Skeletal muscle tissue (tissue), 4 donors: ENCODE results near the gene TXNIP. TPM values are rescaled to one million over a fixed set of nuclear protein-coding genes. Genes with fewer than 3 reads are reported as not detected.

ENCODE experiments used
- H3K27ac ChIP-seq: one replicate; pipeline ENCODE4 v1.7.0; 2013; ENCODE audit warnings: mild to moderate bottlenecking, low read depth, low read length, inconsistent platforms
- H3K27me3 ChIP-seq, 3 donors: one replicate each; pipeline ENCODE4 v1.7.0; 2013; ENCODE audit warnings: low read length in 3 of 3; ENCODE audit not compliant: control insufficient read depth in 3 of 3, insufficient read depth in 3 of 3
- H3K36me3 ChIP-seq, 3 donors: one replicate each; pipeline ENCODE4 v1.7.0; 2013; ENCODE audit warnings: low read length in 3 of 3; ENCODE audit not compliant: control insufficient read depth in 3 of 3, insufficient read depth in 3 of 3
- H3K4me1 ChIP-seq, 3 donors: one replicate each; pipeline ENCODE4 v1.7.0; 2013; ENCODE audit warnings: low read length in 3 of 3, mild to moderate bottlenecking in 3 of 3; ENCODE audit not compliant: control insufficient read depth in 3 of 3, insufficient read depth in 3 of 3
- H3K4me3 ChIP-seq, 3 donors: one replicate each; pipeline ENCODE4 v1.7.0; 2013; ENCODE audit warnings: low read length in 3 of 3
- H3K9ac ChIP-seq, 3 donors: one replicate each; pipeline ENCODE4 v1.7.0; 2013; ENCODE audit warnings: low read length in 3 of 3, mild to moderate bottlenecking in 3 of 3, moderate library complexity in 2 of 3, low read depth in 1 of 3
- H3K9me3 ChIP-seq, 3 donors: one replicate each; pipeline ENCODE4 v1.7.0; 2013; ENCODE audit warnings: low read length in 3 of 3; ENCODE audit not compliant: control insufficient read depth in 3 of 3
- total RNA-seq: library from RNA; depleted of rRNA; stranded (reverse); fragments of >200 nt; gene quantifications from one replicate; pipeline ENCODE4 v1.2.3, GENCODE V29; 2014
- donor health status: Osteomylitis.

Gene TXNIP
- total RNA-seq, 1 donor from 2014 or later = 536 TPM

- Histone ChIP-seq H3K4me1 (peaks cover 39 to 43% (median 41%) of the 10 kb centered on the region in 3 donors), H3K9me3 (no peaks in the 10 kb centered on the region)
Observed at GRCh38 chr1:145987926-145988325, 8.5 kb downstream of the TXNIP start.

GRCh38 chr1:145986551-145986950 lies 9.8 kb downstream of the TXNIP start:
- no peaks in the 10 kb centered on the region for H3K27me3 ChIP-seq

More at GRCh38 chr1:145987926-145988325, 8.5 kb downstream of the TXNIP start:
- H3K4me3 ChIP-seq = no peak overlapping the region
- peak overlapping the region; percentile 93 for H3K27ac ChIP-seq
- no peak overlapping the region for H3K9ac ChIP-seq
- no peaks in the 10 kb centered on the region for H3K27me3 ChIP-seq
- peaks cover 4 to 7% (median 5%) of the 10 kb centered on the region in 3 donors for H3K36me3 ChIP-seq

GRCh38 chr1:145985502-145986439 lies 10.6 kb downstream of the TXNIP start:
- H3K27ac ChIP-seq = peak overlapping the region; percentile 93
- H3K9ac ChIP-seq = peak overlapping the region; percentile 55 to 85 (median 73)
- H3K9me3 ChIP-seq = no peaks in the 10 kb centered on the region
- no peaks in the 10 kb centered on the region for H3K36me3 ChIP-seq
- no peaks in the 10 kb centered on the region for H3K27me3 ChIP-seq
- peaks cover 50 to 61% (median 56%) of the 10 kb centered on the region in 3 donors for H3K4me1 ChIP-seq
- peak overlapping the region; percentile 50 to 67 (median 52) for H3K4me3 ChIP-seq

More at GRCh38 chr1:145986551-145986950, 9.8 kb downstream of the TXNIP start:
- peak overlapping the region; percentile 93 for H3K27ac ChIP-seq
- no peaks in the 10 kb centered on the region for H3K36me3 ChIP-seq
- peak overlapping the region in 1 of 3 donors; percentile 19 for H3K4me3 ChIP-seq
- H3K9me3 ChIP-seq = no peaks in the 10 kb centered on the region
- H3K9ac ChIP-seq = peak overlapping the region in 1 of 3 donors; percentile 28
- peaks cover 43 to 53% (median 48%) of the 10 kb centered on the region in 3 donors for H3K4me1 ChIP-seq

- Histone ChIP-seq H3K4me3 (peak overlapping the region; percentile 50 to 67 (median 52)), H3K9ac (peak overlapping the region; percentile 55 to 85 (median 73)), H3K4me1 (peaks cover 57 to 63% (median 63%) of the 10 kb centered on the region in 3 donors), H3K9me3 (no peaks in the 10 kb centered on the region), H3K27ac (peak overlapping the region; percentile 93), H3K36me3 (no peaks in the 10 kb centered on the region), H3K27me3 (no peaks in the 10 kb centered on the region)
Observed at GRCh38 chr1:145985129-145985501, 11.3 kb downstream of the TXNIP start.

GRCh38 chr1:145983960-145984830 lies 12.2 kb downstream of the TXNIP start:
- H3K4me1 ChIP-seq = peaks cover 64 to 70% (median 70%) of the 10 kb centered on the region in 3 donors
- peak overlapping the region; percentile 55 to 85 (median 73) for H3K9ac ChIP-seq
- peak overlapping the region; percentile 50 to 67 (median 52) for H3K4me3 ChIP-seq

GRCh38 chr1:145983206-145983675 lies 13.1 kb downstream of the TXNIP start:
- H3K4me3 ChIP-seq = peak overlapping the region; percentile 27 to 54 (median 45)
- peak overlapping the region; percentile 94 for H3K27ac ChIP-seq
- peaks cover 74 to 79% (median 79%) of the 10 kb centered on the region in 3 donors for H3K4me1 ChIP-seq
- H3K36me3 ChIP-seq = no peaks in the 10 kb centered on the region
- H3K9me3 ChIP-seq = no peaks in the 10 kb centered on the region
- peak overlapping the region; percentile 47 to 77 (median 57) for H3K9ac ChIP-seq
- H3K27me3 ChIP-seq = no peaks in the 10 kb centered on the region

More at GRCh38 chr1:145983960-145984830, 12.2 kb downstream of the TXNIP start:
- Histone ChIP-seq H3K9me3 (no peaks in the 10 kb centered on the region), H3K27ac (peak overlapping the region; percentile 94), H3K27me3 (no peaks in the 10 kb centered on the region), H3K36me3 (no peaks in the 10 kb centered on the region)

GRCh38 chr1:145982010-145982723 lies 14.2 kb downstream of the TXNIP start:
- peak overlapping the region; percentile 9 to 52 (median 23) for H3K9ac ChIP-seq
- no peaks in the 10 kb centered on the region for H3K27me3 ChIP-seq
- H3K4me3 ChIP-seq = peak overlapping the region; percentile 44 to 54 (median 45)
- H3K36me3 ChIP-seq = no peaks in the 10 kb centered on the region
- H3K9me3 ChIP-seq = no peaks in the 10 kb centered on the region
- H3K27ac ChIP-seq = peak overlapping the region; percentile 94
- H3K4me1 ChIP-seq = peaks cover 84 to 90% (median 90%) of the 10 kb centered on the region in 3 donors

- peaks cover 73 to 80% (median 80%) of the 10 kb centered on the region in 3 donors for H3K4me1 ChIP-seq
- no peaks in the 10 kb centered on the region for H3K27me3 ChIP-seq
- H3K36me3 ChIP-seq = no peaks in the 10 kb centered on the region
- H3K27ac ChIP-seq = peak overlapping the region; percentile 94
- H3K9ac ChIP-seq = peak overlapping the region; percentile 60 to 73 (median 69)
- H3K4me3 ChIP-seq = peak overlapping the region in 2 of 3 donors; percentile 33 to 52
- H3K9me3 ChIP-seq = no peaks in the 10 kb centered on the region
Observed at GRCh38 chr1:145980457-145980994, 15.9 kb downstream of the TXNIP start.
